AG10803 (cell line): ENCODE results near the gene AEBP2.

Experiments
- DNase-seq: peaks from one replicate; pipeline ENCODE4 v3.0.0; 2010; ENCODE audit warnings: low read depth
- H3K4me3 ChIP-seq: 2 replicates; pipeline ENCODE4 v1.5.1; 2011; ENCODE audit warnings: mild to moderate bottlenecking, low read length, control low read depth
- CTCF ChIP-seq: conservative IDR thresholded peaks from 2 replicates; pipeline ENCODE4 v1.5.1; 2011; ENCODE audit warnings: mild to moderate bottlenecking, low read length, control low read depth, inconsistent platforms

AEBP2 gene

GRCh38 chr12:19510461-19510860 is 71.2 kb downstream of the AEBP2 start:
- DNase-seq, result no peak
- no peak overlapping the region for H3K4me3 ChIP-seq
- no peak for TF ChIP-seq CTCF

GRCh38 chr12:19515179-19515578 is 75.9 kb downstream of the AEBP2 start:
- H3K4me3 ChIP-seq, result no peak overlapping the region
- TF ChIP-seq CTCF, result no peak
- no peak for DNase-seq

- no peak for TF ChIP-seq CTCF
- DNase-seq, result no peak
- no peak overlapping the region for H3K4me3 ChIP-seq
Observed at GRCh38 chr12:19517583-19517982, 78.3 kb downstream of the AEBP2 start.

GRCh38 chr12:19518209-19518608 is 78.9 kb downstream of the AEBP2 start:
- no peak overlapping the region for H3K4me3 ChIP-seq
- no peak for DNase-seq
- no peak for TF ChIP-seq CTCF

GRCh38 chr12:19520646-19521415 is 81.5 kb downstream of the AEBP2 start:
- TF ChIP-seq CTCF, result no peak
- no peak overlapping the region for H3K4me3 ChIP-seq
- no peak for DNase-seq

GRCh38 chr12:19525274-19525673 is 86.0 kb downstream of the AEBP2 start:
- no peak overlapping the region for H3K4me3 ChIP-seq

More at GRCh38 chr12:19525274-19525673, 86.0 kb downstream of the AEBP2 start:
- no peak for DNase-seq
- TF ChIP-seq CTCF, result no peak
